ENCODE results near the gene DHDDS. TPM values are rescaled to one million over a fixed set of nuclear protein-coding genes. Genes with fewer than 3 reads are reported as not detected.

Gene DHDDS
- total RNA-seq, 2 experiments from 2014 or later: 26.3 to 26.8 TPM

GRCh38 chr1:26472901-26473845 is 41.1 kb downstream of the DHDDS start:
- Histone ChIP-seq H3K27me3 (ENCODE audit: control insufficient read depth in 1 of 2, insufficient read depth in 2 of 2, low read length in 2 of 2) (no peaks in the 10 kb centered on the region), H3K27ac (ENCODE audit: low read depth in 1 of 2, low read length in 2 of 2) (peak overlapping the region; percentile 90 to 95), H3K36me3 (ENCODE audit: insufficient read depth, low read length) (peaks cover 49% of the 10 kb centered on the region), H3K4me3 (ENCODE audit: low read length) (peak overlapping the region; percentile 78), H3K4me1 (ENCODE audit: insufficient read depth, low read length) (peaks cover 36% of the 10 kb centered on the region), H3K9me3 (ENCODE audit: control insufficient read depth in 1 of 2, insufficient read depth in 1 of 2, low read length in 2 of 2) (no peaks in the 10 kb centered on the region)
- Mint-ChIP-seq H3K4me3 (peak overlapping the region; percentile 89), H3K27me3 (no peaks in the 10 kb centered on the region), H3K36me3 (ENCODE audit: low read depth) (peaks cover 61% of the 10 kb centered on the region), H3K9me3 (no peaks in the 10 kb centered on the region), H3K4me1 (ENCODE audit: low read depth) (peaks cover 53% of the 10 kb centered on the region), H3K27ac (peak overlapping the region; percentile 99)
- CTCF ChIA-PET: interaction anchor here (1.0 to 1.4 kb wide), 3 partner anchors 27 to 56 kb away, joined by 4 to 7 read pairs (median 5); no protein-coding TSS in a partner anchor
- intact Hi-C loops (cut with DNase I, micrococcal nuclease): loop anchor here (2.0 to 5.0 kb wide), 3 partner anchors 28 to 191 kb away; partner anchors contain the start of genes DHDDS (in 1 of the 2) and SH3BGRL3 (in 1 of the 2)
- peak; percentile 93 to 99 (median 96) for DNase-seq
- peak; percentile 77 for ATAC-seq (ENCODE audit: poor library complexity)
- POLR2A ChIA-PET: interaction anchor here (0.7 to 5.0 kb wide), 16 partner anchors 9 to 654 kb away, joined by 3 to 66 read pairs (median 5); partner anchors contain the start of genes CD52, DHDDS and MTFR1L
- no peak for TF ChIP-seq CTCF (IDR thresholded peaks at IDR 0.05)

- H3K27me3 Mint-ChIP-seq: no peaks in the 10 kb centered on the region
- ATAC-seq (ENCODE audit: poor library complexity) (no peak), DNase-seq (no peak)
- ChIA-PET POLR2A (no interaction called here), CTCF (interaction anchor here (1.4 kb wide), 1 partner anchor 25 kb away, joined by 5 read pairs; no protein-coding TSS in a partner anchor)
- peaks cover 36% of the 10 kb centered on the region for H3K4me1 ChIP-seq (ENCODE audit: insufficient read depth, low read length)
- H3K36me3 ChIP-seq (ENCODE audit: insufficient read depth, low read length): peaks cover 47% of the 10 kb centered on the region
- peak overlapping the region; percentile 99 for H3K27ac Mint-ChIP-seq
- no peaks in the 10 kb centered on the region for H3K27me3 ChIP-seq (ENCODE audit: control insufficient read depth in 1 of 2, insufficient read depth in 2 of 2, low read length in 2 of 2)
- TF ChIP-seq CTCF (IDR thresholded peaks at IDR 0.05): no peak
- H3K4me3 ChIP-seq (ENCODE audit: low read length): no peak overlapping the region
- no peaks in the 10 kb centered on the region for H3K9me3 Mint-ChIP-seq
- no peak overlapping the region for H3K27ac ChIP-seq (ENCODE audit: low read depth in 1 of 2, low read length in 2 of 2)
- peaks cover 57% of the 10 kb centered on the region for H3K4me1 Mint-ChIP-seq (ENCODE audit: low read depth)
- no peaks in the 10 kb centered on the region for H3K9me3 ChIP-seq (ENCODE audit: control insufficient read depth in 1 of 2, insufficient read depth in 1 of 2, low read length in 2 of 2)
- intact Hi-C loops (cut with DNase I, micrococcal nuclease): loop anchor here in 1 of 2 experiments (5.0 kb wide), 1 partner anchor 193 kb away; the partner anchor contains the start of gene SH3BGRL3
- peaks cover 73% of the 10 kb centered on the region for H3K36me3 Mint-ChIP-seq (ENCODE audit: low read depth)
- H3K4me3 Mint-ChIP-seq: peak overlapping the region; percentile 89
Observed at GRCh38 chr1:26474818-26475217, 42.7 kb downstream of the DHDDS start.

- H3K27ac Mint-ChIP-seq: peak overlapping the region; percentile 60
- POLR2A ChIA-PET: interaction anchor here (1.2 to 1.4 kb wide), 2 partner anchors 25 to 412 kb away, joined by 3 read pairs; no protein-coding TSS in a partner anchor
- Histone ChIP-seq H3K9me3 (ENCODE audit: control insufficient read depth in 1 of 2, insufficient read depth in 1 of 2, low read length in 2 of 2) (no peaks in the 10 kb centered on the region), H3K27ac (ENCODE audit: low read depth in 1 of 2, low read length in 2 of 2) (no peak overlapping the region), H3K4me1 (ENCODE audit: insufficient read depth, low read length) (peaks cover 26% of the 10 kb centered on the region), H3K36me3 (ENCODE audit: insufficient read depth, low read length) (peaks cover 47% of the 10 kb centered on the region), H3K27me3 (ENCODE audit: control insufficient read depth in 1 of 2, insufficient read depth in 2 of 2, low read length in 2 of 2) (no peaks in the 10 kb centered on the region), H3K4me3 (ENCODE audit: low read length) (no peak overlapping the region)
- H3K9me3 Mint-ChIP-seq: no peaks in the 10 kb centered on the region
- peak overlapping the region; percentile 45 for H3K4me3 Mint-ChIP-seq
- H3K27me3 Mint-ChIP-seq: no peaks in the 10 kb centered on the region
- ATAC-seq (ENCODE audit: poor library complexity) (no peak), DNase-seq (no peak)
- intact Hi-C loops (cut with DNase I, micrococcal nuclease): no loop called here
- peaks cover 73% of the 10 kb centered on the region for H3K36me3 Mint-ChIP-seq (ENCODE audit: low read depth)
- H3K4me1 Mint-ChIP-seq (ENCODE audit: low read depth): peaks cover 47% of the 10 kb centered on the region
- CTCF ChIA-PET: no interaction called here
- TF ChIP-seq CTCF (IDR thresholded peaks at IDR 0.05): no peak
Observed at GRCh38 chr1:26475989-26476388, 43.9 kb downstream of the DHDDS start.
